GM18861 (cell line): ENCODE measurements around the gene RNF5.
A peak's percentile ranks its signal among the peaks of the same experiment; 100 is the strongest.
"Not testable (repeated sequence)": the region's sequence is repeated elsewhere in the genome, so short reads cannot be mapped to it uniquely, and the experiment has no call there.

Experiments
- ATAC-seq: cut with Tn5 transposase; IDR thresholded peaks from one replicate; pipeline ENCODE4 v1.9.1; 2021; ENCODE audit not compliant: unreplicated experiment

The RNF5 gene

GRCh38 chr6:32177788-32178546 is at the start of gene RNF5:
Gene RNF5 (plus strand): TSS chr6:32178405. CDS start chr6:32178512, 107 bp downstream.
- peak; percentile 76 for ATAC-seq

GRCh38 chr6:32128751-32129296 is 49.4 kb upstream of the RNF5 start:
- ATAC-seq: no peak

GRCh38 chr6:32129297-32130088 is 48.7 kb upstream of the RNF5 start:
- ATAC-seq: no peak

- no peak for ATAC-seq
Observed at GRCh38 chr6:32131439-32131948, 46.7 kb upstream of the RNF5 start.

- no peak for ATAC-seq
Observed at GRCh38 chr6:32132110-32132509, 46.1 kb upstream of the RNF5 start.

GRCh38 chr6:32133786-32134185 is 44.4 kb upstream of the RNF5 start:
- no peak for ATAC-seq

GRCh38 chr6:32137454-32137853 is 40.8 kb upstream of the RNF5 start:
- ATAC-seq: no peak

GRCh38 chr6:32139590-32139989 is 38.6 kb upstream of the RNF5 start:
- ATAC-seq: no peak

GRCh38 chr6:32140420-32141046 is 37.7 kb upstream of the RNF5 start:
- ATAC-seq: no peak

- not testable (repeated sequence) for ATAC-seq
Observed at GRCh38 chr6:32144238-32144637, 34.0 kb upstream of the RNF5 start.

- no peak for ATAC-seq
Observed at GRCh38 chr6:32146287-32146686, 31.9 kb upstream of the RNF5 start.

- ATAC-seq: no peak
Observed at GRCh38 chr6:32146687-32147086, 31.5 kb upstream of the RNF5 start.

- ATAC-seq: no peak
Observed at GRCh38 chr6:32147401-32148132, 30.6 kb upstream of the RNF5 start.

GRCh38 chr6:32148289-32149091 is 29.7 kb upstream of the RNF5 start:
- no peak for ATAC-seq

- ATAC-seq: no peak
Observed at GRCh38 chr6:32149092-32149755, 29.0 kb upstream of the RNF5 start.

GRCh38 chr6:32149932-32150870 is 28.0 kb upstream of the RNF5 start:
- ATAC-seq: no peak

GRCh38 chr6:32151181-32151862 is 26.9 kb upstream of the RNF5 start:
- no peak for ATAC-seq
